Stimulated activated CD8-positive, alpha-beta memory T cell treated with anti-CD3 and anti-CD28 coated beads, Interleukin-15, amount 100 ng/mL, for 24 hours (primary cell): Measurements from ENCODE around the gene PTPRK.
"Not testable (repeated sequence)": the region's sequence is repeated elsewhere in the genome, so short reads cannot be mapped to it uniquely, and the experiment has no call there.

ENCODE experiments used
- DNase-seq: peaks from one replicate; pipeline ENCODE4 v3.0.0-alpha.2; 2020; ENCODE audit warnings: low read depth

Gene PTPRK

GRCh38 chr6:128487746-128488145 lies 32.7 kb downstream of the PTPRK start:
- no peak for DNase-seq

GRCh38 chr6:128487055-128487454 lies 33.3 kb downstream of the PTPRK start:
- DNase-seq, result no peak

GRCh38 chr6:128486580-128486979 lies 33.8 kb downstream of the PTPRK start:
- not testable (repeated sequence) for DNase-seq

GRCh38 chr6:128483472-128484135 lies 36.8 kb downstream of the PTPRK start:
- DNase-seq, result no peak

GRCh38 chr6:128482642-128483041 lies 37.8 kb downstream of the PTPRK start:
- DNase-seq, result no peak

GRCh38 chr6:128479991-128480390 lies 40.4 kb downstream of the PTPRK start:
- DNase-seq, result no peak

GRCh38 chr6:128479048-128479666 lies 41.2 kb downstream of the PTPRK start:
- DNase-seq, result no peak

GRCh38 chr6:128478230-128479047 lies 42.0 kb downstream of the PTPRK start:
- DNase-seq, result no peak

- DNase-seq, result no peak
Observed at GRCh38 chr6:128474933-128475332, 45.5 kb downstream of the PTPRK start.

- DNase-seq, result no peak
Observed at GRCh38 chr6:128474481-128474880, 45.9 kb downstream of the PTPRK start.

GRCh38 chr6:128471907-128472306 lies 48.5 kb downstream of the PTPRK start:
- no peak for DNase-seq

GRCh38 chr6:128465368-128466343 lies 54.7 kb downstream of the PTPRK start:
- DNase-seq, result no peak

- DNase-seq, result no peak
Observed at GRCh38 chr6:128464790-128465189, 55.6 kb downstream of the PTPRK start.

GRCh38 chr6:128463942-128464341 lies 56.5 kb downstream of the PTPRK start:
- DNase-seq, result no peak

GRCh38 chr6:128461501-128461900 lies 58.9 kb downstream of the PTPRK start:
- no peak for DNase-seq

GRCh38 chr6:128456510-128457230 lies 63.7 kb downstream of the PTPRK start:
- no peak for DNase-seq

- DNase-seq, result no peak
Observed at GRCh38 chr6:128455959-128456358, 64.4 kb downstream of the PTPRK start.

- no peak for DNase-seq
Observed at GRCh38 chr6:128452713-128453112, 67.7 kb downstream of the PTPRK start.

GRCh38 chr6:128446497-128446896 lies 73.9 kb downstream of the PTPRK start:
- no peak for DNase-seq

- DNase-seq, result no peak
Observed at GRCh38 chr6:128443553-128443952, 76.8 kb downstream of the PTPRK start.

- DNase-seq, result no peak
Observed at GRCh38 chr6:128439627-128440026, 80.8 kb downstream of the PTPRK start.
